ENCODE results near the gene PARL. TPM values are rescaled to one million over a fixed set of nuclear protein-coding genes. Genes with fewer than 3 reads are reported as not detected.
"Not testable (repeated sequence)": the region's sequence is repeated elsewhere in the genome, so short reads cannot be mapped to it uniquely, and the experiment has no call there.

Gene PARL
- total RNA-seq, 1 experiment from 2014 or later, result 68.7 TPM

DNA sequence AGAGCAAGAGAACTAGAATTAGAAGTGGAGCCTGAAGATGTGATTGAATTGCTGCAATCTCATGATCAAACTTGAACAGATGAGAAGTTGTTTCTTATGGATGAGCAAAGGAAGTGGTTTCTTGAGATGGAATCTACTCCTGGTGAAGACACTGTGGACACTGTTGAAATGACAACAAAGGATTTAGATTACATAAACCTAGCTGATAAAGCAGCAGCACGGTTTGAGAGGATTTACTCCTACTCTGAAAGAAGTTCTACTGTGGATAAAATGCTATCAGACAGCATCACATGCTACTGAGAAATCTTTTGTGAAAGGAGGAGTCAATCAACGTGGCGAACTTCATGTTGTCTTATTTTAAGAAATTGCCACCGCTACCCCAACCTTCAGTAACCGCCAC, 7.5 kb downstream of the PARL start:
- in situ Hi-C loops (cut with HindIII; ENCODE audit: low pct_unique_long_range_greater_than_20kb, low sequenced_read_pairs), result not testable (repeated sequence)
- DNase-seq (ENCODE audit: low read depth, low spot score), result peak; percentile 96

DNA sequence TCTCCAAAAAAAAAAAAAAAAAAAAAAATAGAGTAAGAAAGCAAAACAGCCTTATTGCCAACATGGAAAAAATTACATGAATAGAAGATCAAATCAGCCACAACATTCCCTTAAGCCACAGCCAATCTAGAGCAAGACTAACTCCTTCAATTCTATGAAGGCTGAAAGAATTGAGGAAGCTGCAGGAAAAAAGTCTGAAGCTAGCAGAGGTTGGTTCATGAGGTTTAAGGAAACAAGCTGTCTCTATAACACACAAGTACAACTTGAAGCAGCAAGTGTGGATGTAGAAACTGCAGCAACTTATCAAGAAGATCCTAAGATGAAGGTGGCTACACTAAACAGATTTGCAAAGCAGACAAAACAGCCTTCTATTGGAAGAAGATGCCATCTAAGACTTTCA, 9.3 kb downstream of the PARL start:
- DNase-seq (ENCODE audit: low read depth, low spot score), result no peak
- in situ Hi-C loops (cut with HindIII; ENCODE audit: low pct_unique_long_range_greater_than_20kb, low sequenced_read_pairs), result no loop called here

- DNase-seq (ENCODE audit: low read depth, low spot score), result no peak
- in situ Hi-C loops (cut with HindIII; ENCODE audit: low pct_unique_long_range_greater_than_20kb, low sequenced_read_pairs), result no loop called here
These were observed 10.8 kb downstream of the PARL start for GRCh38 chr3:183873914-183874313.

- in situ Hi-C loops (cut with HindIII; ENCODE audit: low pct_unique_long_range_greater_than_20kb, low sequenced_read_pairs), result no loop called here
- DNase-seq (ENCODE audit: low read depth, low spot score), result no peak
These were observed 13.1 kb downstream of the PARL start for GRCh38 chr3:183871541-183871940.

DNA sequence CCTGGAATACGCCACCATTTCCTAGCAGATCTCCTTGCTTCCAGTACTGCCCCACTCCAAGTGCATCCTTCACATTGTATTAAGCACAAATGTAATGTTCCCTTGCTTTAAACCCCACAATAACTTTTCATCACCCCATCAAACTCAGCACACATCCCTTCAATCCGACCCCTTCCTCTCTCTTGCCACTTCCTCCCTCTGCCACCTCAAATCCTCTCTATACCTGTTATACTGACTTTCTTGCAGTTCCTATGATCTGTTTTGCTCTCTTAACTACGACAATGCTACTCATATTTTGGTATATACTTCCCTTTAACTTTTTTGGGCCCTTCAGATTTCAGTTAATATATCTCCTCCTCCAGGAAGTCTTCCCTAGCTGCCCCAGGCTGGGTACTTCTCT, 14.1 kb downstream of the PARL start:
- in situ Hi-C loops (cut with HindIII; ENCODE audit: low pct_unique_long_range_greater_than_20kb, low sequenced_read_pairs), result no loop called here
- DNase-seq (ENCODE audit: low read depth, low spot score), result no peak

- in situ Hi-C loops (cut with HindIII; ENCODE audit: low pct_unique_long_range_greater_than_20kb, low sequenced_read_pairs), result no loop called here
- DNase-seq (ENCODE audit: low read depth, low spot score), result no peak
These were observed 15.9 kb downstream of the PARL start for GRCh38 chr3:183868796-183869195.

DNA sequence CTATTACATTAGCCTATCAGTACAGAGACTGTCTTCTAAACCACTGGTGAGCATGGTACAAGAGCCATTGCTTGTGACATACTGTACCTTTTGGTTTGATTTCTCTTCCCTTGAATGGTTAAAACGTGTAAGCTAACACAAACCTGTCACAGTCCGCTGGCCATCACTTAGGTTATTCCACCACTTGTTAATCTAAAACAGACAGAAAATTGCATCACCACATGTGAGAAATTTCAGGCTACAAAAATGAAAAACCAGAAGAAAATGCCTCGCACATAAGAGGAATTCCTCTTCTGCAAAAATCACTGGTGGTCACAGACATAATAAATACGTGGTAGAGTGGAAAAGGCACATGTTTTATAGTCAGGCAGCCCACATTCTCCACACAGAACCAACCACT, 22.1 kb downstream of the PARL start:
- no peak for DNase-seq (ENCODE audit: low read depth, low spot score)
- in situ Hi-C loops (cut with HindIII; ENCODE audit: low pct_unique_long_range_greater_than_20kb, low sequenced_read_pairs), result no loop called here

DNA sequence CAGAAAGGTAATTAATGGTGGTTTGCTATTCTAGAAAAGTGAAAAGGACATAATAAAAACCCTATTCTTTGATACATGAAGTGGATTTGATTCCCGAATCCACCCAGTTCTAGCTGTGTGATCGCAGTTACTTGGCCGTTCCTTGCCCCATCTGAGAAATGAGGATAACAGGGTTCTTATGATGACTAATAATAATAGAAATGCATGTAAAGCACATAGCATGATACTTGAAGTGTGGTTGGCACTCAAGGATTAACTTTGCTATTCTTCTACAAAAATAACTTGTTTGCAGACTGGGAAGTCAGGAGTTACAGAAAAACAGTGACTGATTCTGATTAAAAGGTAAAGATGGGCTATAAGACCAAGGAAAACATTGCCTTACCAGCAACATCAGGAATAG, 26.8 kb downstream of the PARL start:
- in situ Hi-C loops (cut with HindIII; ENCODE audit: low pct_unique_long_range_greater_than_20kb, low sequenced_read_pairs), result no loop called here
- no peak for DNase-seq (ENCODE audit: low read depth, low spot score)

DNA sequence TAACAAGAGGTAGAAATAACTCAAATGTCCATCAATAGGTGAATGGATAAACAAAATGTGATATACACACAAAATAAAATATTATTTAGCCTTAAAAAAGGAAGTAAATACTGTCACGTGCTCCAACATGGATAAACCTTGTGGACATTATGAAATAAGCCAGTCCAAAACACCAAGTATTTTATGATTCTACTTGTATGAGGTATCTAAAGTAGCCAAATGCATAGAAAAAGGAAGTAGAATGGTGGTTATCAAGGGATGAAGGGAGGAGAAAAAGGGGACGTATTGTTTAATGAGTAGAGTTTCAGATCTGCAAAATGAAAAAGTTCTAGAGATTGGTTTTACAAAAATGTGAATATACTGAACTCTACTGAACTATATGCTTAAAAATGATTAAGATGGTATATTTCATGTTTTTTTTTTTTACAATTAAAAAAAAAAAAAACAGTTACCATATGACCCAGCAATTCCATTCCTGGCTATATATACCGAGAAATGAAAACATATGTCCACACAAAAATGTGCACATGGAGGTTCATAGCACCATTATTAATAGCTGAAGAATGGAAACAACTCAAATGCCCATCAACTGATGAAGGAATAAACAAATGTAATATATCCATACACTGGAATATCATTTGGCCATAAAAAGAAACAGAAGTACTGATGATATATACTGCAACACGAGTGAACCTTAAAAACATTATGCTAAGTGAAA, 30.2 kb downstream of the PARL start:
- in situ Hi-C loops (cut with HindIII; ENCODE audit: low pct_unique_long_range_greater_than_20kb, low sequenced_read_pairs), result no loop called here
- DNase-seq (ENCODE audit: low read depth, low spot score), result no peak

GRCh38 chr3:183845608-183846288, 38.9 kb downstream of the PARL start:
- in situ Hi-C loops (cut with HindIII; ENCODE audit: low pct_unique_long_range_greater_than_20kb, low sequenced_read_pairs), result no loop called here
- no peak for DNase-seq (ENCODE audit: low read depth, low spot score)

- DNase-seq (ENCODE audit: low read depth, low spot score), result no peak
- in situ Hi-C loops (cut with HindIII; ENCODE audit: low pct_unique_long_range_greater_than_20kb, low sequenced_read_pairs), result no loop called here
These were observed 39.6 kb downstream of the PARL start for GRCh38 chr3:183845090-183845489.

DNA sequence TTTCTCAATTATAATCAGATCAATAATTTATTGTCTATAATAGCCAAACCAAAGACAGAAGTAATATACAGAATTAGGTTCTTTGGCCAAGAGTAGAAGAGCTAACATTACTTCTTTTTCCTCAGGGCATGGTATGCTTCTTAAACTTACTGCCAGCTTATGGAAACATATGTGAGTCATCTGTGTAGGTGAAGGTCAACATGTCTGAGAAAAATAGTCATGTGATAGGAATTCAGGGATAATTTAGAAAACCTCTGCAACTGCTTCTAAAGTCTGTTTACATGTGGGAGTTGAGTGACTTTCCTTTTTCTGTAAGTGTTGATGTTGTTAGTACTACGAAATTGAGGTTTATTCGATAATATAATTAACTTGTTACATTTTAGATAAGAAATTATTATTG, 40.1 kb downstream of the PARL start:
- in situ Hi-C loops (cut with HindIII; ENCODE audit: low pct_unique_long_range_greater_than_20kb, low sequenced_read_pairs), result no loop called here
- DNase-seq (ENCODE audit: low read depth, low spot score), result peak; percentile 28

GRCh38 chr3:183839751-183840150, 44.9 kb downstream of the PARL start:
- in situ Hi-C loops (cut with HindIII; ENCODE audit: low pct_unique_long_range_greater_than_20kb, low sequenced_read_pairs), result no loop called here
- no peak for DNase-seq (ENCODE audit: low read depth, low spot score)

DNA sequence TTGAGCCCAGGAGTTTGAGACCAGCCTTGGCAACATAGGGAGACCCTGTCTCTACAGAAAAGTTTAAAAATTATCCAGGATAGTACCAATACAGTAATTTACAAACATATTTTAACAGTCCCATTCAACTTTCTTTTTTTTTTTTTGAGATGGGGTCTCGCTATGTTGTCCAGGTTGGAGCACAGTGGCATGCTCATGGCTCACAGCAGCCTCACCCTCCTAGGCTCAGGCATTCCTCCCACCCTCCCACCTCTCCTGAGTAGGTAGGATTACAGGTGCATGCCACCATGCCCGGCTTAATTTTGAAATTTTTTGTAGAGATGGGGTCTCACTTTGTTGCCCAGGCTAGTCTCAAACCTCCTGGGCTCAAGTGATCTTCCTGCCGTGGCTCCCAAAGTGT, 46.8 kb downstream of the PARL start:
- DNase-seq (ENCODE audit: low read depth, low spot score), result no peak
- in situ Hi-C loops (cut with HindIII; ENCODE audit: low pct_unique_long_range_greater_than_20kb, low sequenced_read_pairs), result no loop called here

- in situ Hi-C loops (cut with HindIII; ENCODE audit: low pct_unique_long_range_greater_than_20kb, low sequenced_read_pairs), result no loop called here
- DNase-seq (ENCODE audit: low read depth, low spot score), result no peak
These were observed 47.3 kb downstream of the PARL start for GRCh38 chr3:183837390-183837789.

DNA sequence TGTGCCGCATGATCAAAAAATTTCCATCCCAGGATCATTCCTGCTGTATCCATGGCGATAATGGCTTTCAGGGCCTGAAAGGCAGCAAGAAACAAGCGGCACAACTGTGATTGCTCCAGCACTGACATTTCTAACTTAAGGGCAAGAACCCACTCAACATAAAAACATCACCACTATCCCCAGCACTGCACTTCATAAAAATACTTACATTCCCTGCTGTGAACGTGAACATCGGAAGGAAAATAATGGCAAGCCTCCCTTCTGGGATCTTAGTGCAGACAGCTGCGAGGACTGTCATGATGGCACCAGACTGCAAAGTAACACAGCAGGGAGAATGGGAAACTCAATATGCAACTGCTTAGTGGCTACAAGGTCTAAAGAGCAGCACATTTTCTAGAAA, 51.2 kb downstream of the PARL start:
- no peak for DNase-seq (ENCODE audit: low read depth, low spot score)
- in situ Hi-C loops (cut with HindIII; ENCODE audit: low pct_unique_long_range_greater_than_20kb, low sequenced_read_pairs), result no loop called here

DNA sequence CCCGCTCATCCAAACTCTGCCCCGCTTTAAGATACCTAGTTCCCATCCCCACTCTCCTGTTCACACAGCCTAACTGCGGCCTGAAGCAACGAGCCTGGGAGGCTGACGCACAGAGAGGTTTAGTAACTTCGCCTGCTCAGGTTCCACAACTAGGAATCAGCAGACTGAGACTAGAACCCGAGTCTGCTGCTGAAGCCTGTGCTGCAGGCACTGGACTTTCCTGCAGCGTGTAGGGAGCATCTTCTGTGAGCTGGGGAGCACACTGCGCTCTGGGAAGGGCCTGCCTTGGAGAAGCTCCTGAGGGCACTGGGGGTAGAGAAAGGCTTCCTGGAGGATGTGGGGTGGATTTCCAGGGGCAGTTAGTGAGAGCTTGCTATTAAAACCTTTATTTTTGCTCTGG, 54.5 kb downstream of the PARL start:
- no peak for DNase-seq (ENCODE audit: low read depth, low spot score)
- in situ Hi-C loops (cut with HindIII; ENCODE audit: low pct_unique_long_range_greater_than_20kb, low sequenced_read_pairs), result no loop called here

GRCh38 chr3:183829466-183829865, 55.2 kb downstream of the PARL start:
- DNase-seq (ENCODE audit: low read depth, low spot score), result no peak
- in situ Hi-C loops (cut with HindIII; ENCODE audit: low pct_unique_long_range_greater_than_20kb, low sequenced_read_pairs), result no loop called here

DNA sequence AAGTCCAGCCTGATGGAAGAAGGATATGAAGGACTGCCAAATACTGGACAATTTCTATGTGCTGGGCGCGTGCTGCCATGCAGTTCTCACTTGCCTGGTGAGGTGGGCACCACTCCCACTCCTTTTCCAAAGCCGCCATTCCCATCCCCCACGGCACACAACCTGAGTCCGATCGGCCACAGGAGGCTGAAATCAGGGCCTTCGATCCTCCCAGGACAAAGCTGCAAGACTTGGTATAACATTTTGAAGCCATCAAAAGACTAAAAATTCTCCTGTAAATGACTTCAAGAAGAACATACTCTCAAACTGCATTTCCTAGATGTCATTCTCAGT, 56.2 kb downstream of the PARL start:
- in situ Hi-C loops (cut with HindIII; ENCODE audit: low pct_unique_long_range_greater_than_20kb, low sequenced_read_pairs), result no loop called here
- DNase-seq (ENCODE audit: low read depth, low spot score), result no peak

Measured in SK-MEL-5 (cell line).